HEK293 (cell line): ENCODE results near the gene FOXP4.

Experiments
- CTCF ChIA-PET: fragments of 350-600 bp; formaldehyde crosslinking; extraction: SDS; loops from one replicate; lab custom pipeline; 2021; ENCODE audit warnings: antibody characterized with exemption; lab: Yijun Ruan, JAX
- POLR2A ChIA-PET: fragments of 300-600 bp; formaldehyde crosslinking; extraction: SDS; loops from one replicate; lab custom pipeline; 2020; ENCODE audit warnings: antibody characterized with exemption, inconsistent platforms; lab: Yijun Ruan, JAX
- H3K27ac ChIP-seq: fragments of 200-500 bp; sonication (Bioruptor generic); 2 replicates; pipeline ENCODE4 v1.5.1; 2014; ENCODE audit warnings: low read depth, low read length, control low read depth, inconsistent platforms; ENCODE audit errors: extremely low read depth
- H3K36me3 ChIP-seq, 2 experiments: fragments of 200-500 bp in 1 of 2; sonication (Bioruptor generic) in 1 of 2; 1 replicate in 1 of 2; 2 replicates in 1 of 2; pipeline ENCODE4 v1.5.1; 2014 to 2017; ENCODE audit warnings: inconsistent platforms in 2 of 2, low read length in 2 of 2; ENCODE audit not compliant: control insufficient read depth in 2 of 2, insufficient read depth in 1 of 2
- H3K4me1 ChIP-seq: fragments of 200-500 bp; sonication (Bioruptor generic); 2 replicates; pipeline ENCODE4 v1.5.1; 2014; ENCODE audit warnings: mild to moderate bottlenecking, low read length, inconsistent platforms; ENCODE audit not compliant: control insufficient read depth, insufficient read depth
- H3K4me3 ChIP-seq: 2 replicates; pipeline ENCODE4 v1.5.1; 2011; ENCODE audit warnings: low read depth, mild to moderate bottlenecking, control low read depth, low read length, moderate library complexity
- H3K9me3 ChIP-seq: fragments of 200-500 bp; sonication (Bioruptor generic); 2 replicates; pipeline ENCODE4 v1.5.1; 2014; ENCODE audit warnings: low read depth, low read length, inconsistent platforms; ENCODE audit not compliant: control insufficient read depth, insufficient read depth
- EGR2 ChIP-seq: fragments of 450-650 bp; formaldehyde crosslinking; IDR thresholded peaks from 2 replicates; pipeline ENCODE4 v1.5.1; 2016; ENCODE audit warnings: low read depth, missing biosample characterization, missing genetic modification characterization
- HOXA7 ChIP-seq: sonication (generic); formaldehyde crosslinking; IDR thresholded peaks from 2 replicates; pipeline ENCODE4 v1.8.1; 2022; ENCODE audit warnings: missing genetic modification reagents, borderline replicate concordance
- ZNF23 ChIP-seq: fragments of 450-650 bp; formaldehyde crosslinking; IDR thresholded peaks from 2 replicates; pipeline ENCODE4 v1.5.1; 2016; ENCODE audit warnings: missing biosample characterization, missing genetic modification characterization, borderline replicate concordance
- ZNF677 ChIP-seq: fragments of 450-650 bp; IDR thresholded peaks from 2 replicates; pipeline ENCODE4 v1.5.0; 2018; ENCODE audit warnings: missing biosample characterization, mild to moderate bottlenecking, missing genetic modification characterization, moderate library complexity
- ZNF707 ChIP-seq: fragments of 450-650 bp; formaldehyde crosslinking; IDR thresholded peaks from 2 replicates; pipeline ENCODE4 v1.5.1; 2016; ENCODE audit warnings: missing biosample characterization, missing genetic modification characterization
- ZNF792 ChIP-seq: fragments of 450-650 bp; formaldehyde crosslinking; IDR thresholded peaks from 2 replicates; pipeline ENCODE4 v1.5.1; 2016; ENCODE audit warnings: missing biosample characterization, missing genetic modification characterization
- TF ChIP-seq, protein P1 (sequence below): fragments of 450-650 bp; formaldehyde crosslinking; IDR thresholded peaks from 2 replicates; pipeline ENCODE4 v1.5.1; 2016; ENCODE audit warnings: missing biosample characterization, missing genetic modification characterization
- TF ChIP-seq, protein P2 (sequence below): fragments of 450-650 bp; formaldehyde crosslinking; IDR thresholded peaks from 2 replicates; pipeline ENCODE4 v1.5.1; 2016; ENCODE audit warnings: missing biosample characterization, missing genetic modification characterization
- TF ChIP-seq, protein P3 (sequence below): fragments of 450-650 bp; formaldehyde crosslinking; IDR thresholded peaks from 2 replicates; pipeline ENCODE4 v1.5.1; 2016; ENCODE audit warnings: missing biosample characterization, missing genetic modification characterization
- TF ChIP-seq, protein P4 (sequence below): fragments of 450-650 bp; formaldehyde crosslinking; IDR thresholded peaks from 2 replicates; pipeline ENCODE4 v1.5.1; 2016; ENCODE audit warnings: missing biosample characterization, missing genetic modification characterization
- TF ChIP-seq, protein P5 (sequence below): fragments of 450-650 bp; formaldehyde crosslinking; IDR thresholded peaks from 2 replicates; pipeline ENCODE4 v1.5.1; 2016; ENCODE audit warnings: missing biosample characterization, missing genetic modification characterization
- TF ChIP-seq, protein P6 (sequence below): IDR thresholded peaks from 2 replicates; pipeline ENCODE4 v1.6.1; 2011; ENCODE audit warnings: mild to moderate bottlenecking, low read depth, low read length, borderline replicate concordance

The FOXP4 gene

DNA sequence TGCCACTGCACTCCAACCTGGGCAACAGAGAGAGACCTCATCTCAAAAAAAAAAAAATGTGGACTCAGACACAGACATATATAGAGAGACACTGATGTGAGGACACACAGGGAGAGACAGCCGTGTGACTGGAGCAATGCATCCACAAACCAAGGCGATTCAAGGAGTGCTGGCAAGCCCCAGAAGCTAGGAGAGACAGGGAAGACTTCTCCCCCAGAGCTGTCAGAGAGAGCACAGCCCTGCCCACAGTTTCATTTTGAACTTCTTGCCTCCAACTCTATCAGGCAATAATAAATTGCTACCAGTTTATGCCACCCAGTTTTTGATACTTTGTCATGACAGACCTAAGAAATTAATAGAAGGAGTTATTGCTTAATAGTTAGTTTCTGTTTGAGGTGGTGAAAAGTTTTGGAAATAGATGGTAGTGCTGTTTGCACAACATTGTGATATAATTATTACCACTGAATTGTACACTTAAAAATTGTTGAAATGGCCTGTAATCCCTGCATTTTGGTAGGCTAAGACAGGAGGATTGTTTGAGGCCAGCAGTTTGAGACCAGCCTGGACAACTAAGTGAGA is 87.0 kb downstream of the FOXP4 start:
- H3K27ac ChIP-seq = no peak overlapping the region
- H3K4me1 ChIP-seq = no peaks in the 10 kb centered on the region; the same call in 1 of the 2 replicates
- POLR2A ChIA-PET = no interaction called here
- CTCF ChIA-PET = interaction anchor here (0.7 to 2.4 kb wide), 6 partner anchors 8 to 265 kb away, joined by 3 to 11 read pairs (median 3); no protein-coding TSS in a partner anchor
- no peaks in the 10 kb centered on the region for H3K36me3 ChIP-seq
- TF ChIP-seq, protein P1, sequence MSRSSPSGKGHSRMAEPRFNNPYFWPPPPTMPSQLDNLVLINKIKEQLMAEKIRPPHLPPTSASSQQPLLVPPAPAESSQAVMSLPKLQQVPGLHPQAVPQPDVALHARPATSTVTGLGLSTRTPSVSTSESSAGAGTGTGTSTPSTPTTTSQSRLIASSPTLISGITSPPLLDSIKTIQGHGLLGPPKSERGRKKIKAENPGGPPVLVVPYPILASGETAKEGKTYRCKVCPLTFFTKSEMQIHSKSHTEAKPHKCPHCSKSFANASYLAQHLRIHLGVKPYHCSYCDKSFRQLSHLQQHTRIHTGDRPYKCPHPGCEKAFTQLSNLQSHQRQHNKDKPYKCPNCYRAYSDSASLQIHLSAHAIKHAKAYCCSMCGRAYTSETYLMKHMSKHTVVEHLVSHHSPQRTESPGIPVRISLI (tag by site-specific recombination) = no peak
- TF ChIP-seq EGR2 (tag by site-specific recombination) (no peak), ZNF677 (tag by site-specific recombination) (no peak), ZNF707 (tag by site-specific recombination) (no peak), ZNF23 (tag by site-specific recombination) (no peak), HOXA7 (CRISPR knock-in tag) (no peak), ZNF792 (tag by site-specific recombination) (no peak)
- TF ChIP-seq, protein P2, sequence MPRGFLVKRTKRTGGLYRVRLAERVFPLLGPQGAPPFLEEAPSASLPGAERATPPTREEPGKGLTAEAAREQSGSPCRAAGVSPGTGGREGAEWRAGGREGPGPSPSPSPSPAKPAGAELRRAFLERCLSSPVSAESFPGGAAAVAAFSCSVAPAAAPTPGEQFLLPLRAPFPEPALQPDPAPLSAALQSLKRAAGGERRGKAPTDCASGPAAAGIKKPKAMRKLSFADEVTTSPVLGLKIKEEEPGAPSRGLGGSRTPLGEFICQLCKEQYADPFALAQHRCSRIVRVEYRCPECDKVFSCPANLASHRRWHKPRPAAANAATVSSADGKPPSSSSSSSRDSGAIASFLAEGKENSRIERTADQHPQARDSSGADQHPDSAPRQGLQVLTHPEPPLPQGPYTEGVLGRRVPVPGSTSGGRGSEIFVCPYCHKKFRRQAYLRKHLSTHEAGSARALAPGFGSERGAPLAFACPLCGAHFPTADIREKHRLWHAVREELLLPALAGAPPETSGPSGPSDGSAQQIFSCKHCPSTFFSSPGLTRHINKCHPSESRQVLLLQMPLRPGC (tag by site-specific recombination) = no peak
- TF ChIP-seq, protein P3, sequence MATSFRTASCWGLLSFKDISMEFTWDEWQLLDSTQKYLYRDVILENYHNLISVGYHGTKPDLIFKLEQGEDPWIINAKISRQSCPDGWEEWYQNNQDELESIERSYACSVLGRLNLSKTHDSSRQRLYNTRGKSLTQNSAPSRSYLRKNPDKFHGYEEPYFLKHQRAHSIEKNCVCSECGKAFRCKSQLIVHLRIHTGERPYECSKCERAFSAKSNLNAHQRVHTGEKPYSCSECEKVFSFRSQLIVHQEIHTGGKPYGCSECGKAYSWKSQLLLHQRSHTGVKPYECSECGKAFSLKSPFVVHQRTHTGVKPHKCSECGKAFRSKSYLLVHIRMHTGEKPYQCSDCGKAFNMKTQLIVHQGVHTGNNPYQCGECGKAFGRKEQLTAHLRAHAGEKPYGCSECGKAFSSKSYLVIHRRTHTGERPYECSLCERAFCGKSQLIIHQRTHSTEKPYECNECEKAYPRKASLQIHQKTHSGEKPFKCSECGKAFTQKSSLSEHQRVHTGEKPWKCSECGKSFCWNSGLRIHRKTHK (tag by site-specific recombination) = no peak
- TF ChIP-seq, protein P4, sequence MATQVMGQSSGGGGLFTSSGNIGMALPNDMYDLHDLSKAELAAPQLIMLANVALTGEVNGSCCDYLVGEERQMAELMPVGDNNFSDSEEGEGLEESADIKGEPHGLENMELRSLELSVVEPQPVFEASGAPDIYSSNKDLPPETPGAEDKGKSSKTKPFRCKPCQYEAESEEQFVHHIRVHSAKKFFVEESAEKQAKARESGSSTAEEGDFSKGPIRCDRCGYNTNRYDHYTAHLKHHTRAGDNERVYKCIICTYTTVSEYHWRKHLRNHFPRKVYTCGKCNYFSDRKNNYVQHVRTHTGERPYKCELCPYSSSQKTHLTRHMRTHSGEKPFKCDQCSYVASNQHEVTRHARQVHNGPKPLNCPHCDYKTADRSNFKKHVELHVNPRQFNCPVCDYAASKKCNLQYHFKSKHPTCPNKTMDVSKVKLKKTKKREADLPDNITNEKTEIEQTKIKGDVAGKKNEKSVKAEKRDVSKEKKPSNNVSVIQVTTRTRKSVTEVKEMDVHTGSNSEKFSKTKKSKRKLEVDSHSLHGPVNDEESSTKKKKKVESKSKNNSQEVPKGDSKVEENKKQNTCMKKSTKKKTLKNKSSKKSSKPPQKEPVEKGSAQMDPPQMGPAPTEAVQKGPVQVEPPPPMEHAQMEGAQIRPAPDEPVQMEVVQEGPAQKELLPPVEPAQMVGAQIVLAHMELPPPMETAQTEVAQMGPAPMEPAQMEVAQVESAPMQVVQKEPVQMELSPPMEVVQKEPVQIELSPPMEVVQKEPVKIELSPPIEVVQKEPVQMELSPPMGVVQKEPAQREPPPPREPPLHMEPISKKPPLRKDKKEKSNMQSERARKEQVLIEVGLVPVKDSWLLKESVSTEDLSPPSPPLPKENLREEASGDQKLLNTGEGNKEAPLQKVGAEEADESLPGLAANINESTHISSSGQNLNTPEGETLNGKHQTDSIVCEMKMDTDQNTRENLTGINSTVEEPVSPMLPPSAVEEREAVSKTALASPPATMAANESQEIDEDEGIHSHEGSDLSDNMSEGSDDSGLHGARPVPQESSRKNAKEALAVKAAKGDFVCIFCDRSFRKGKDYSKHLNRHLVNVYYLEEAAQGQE = no peak
- TF ChIP-seq, protein P5, sequence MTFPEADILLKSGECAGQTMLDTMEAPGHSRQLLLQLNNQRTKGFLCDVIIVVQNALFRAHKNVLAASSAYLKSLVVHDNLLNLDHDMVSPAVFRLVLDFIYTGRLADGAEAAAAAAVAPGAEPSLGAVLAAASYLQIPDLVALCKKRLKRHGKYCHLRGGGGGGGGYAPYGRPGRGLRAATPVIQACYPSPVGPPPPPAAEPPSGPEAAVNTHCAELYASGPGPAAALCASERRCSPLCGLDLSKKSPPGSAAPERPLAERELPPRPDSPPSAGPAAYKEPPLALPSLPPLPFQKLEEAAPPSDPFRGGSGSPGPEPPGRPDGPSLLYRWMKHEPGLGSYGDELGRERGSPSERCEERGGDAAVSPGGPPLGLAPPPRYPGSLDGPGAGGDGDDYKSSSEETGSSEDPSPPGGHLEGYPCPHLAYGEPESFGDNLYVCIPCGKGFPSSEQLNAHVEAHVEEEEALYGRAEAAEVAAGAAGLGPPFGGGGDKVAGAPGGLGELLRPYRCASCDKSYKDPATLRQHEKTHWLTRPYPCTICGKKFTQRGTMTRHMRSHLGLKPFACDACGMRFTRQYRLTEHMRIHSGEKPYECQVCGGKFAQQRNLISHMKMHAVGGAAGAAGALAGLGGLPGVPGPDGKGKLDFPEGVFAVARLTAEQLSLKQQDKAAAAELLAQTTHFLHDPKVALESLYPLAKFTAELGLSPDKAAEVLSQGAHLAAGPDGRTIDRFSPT (tag by site-specific recombination) = no peak
- TF ChIP-seq, protein P6, sequence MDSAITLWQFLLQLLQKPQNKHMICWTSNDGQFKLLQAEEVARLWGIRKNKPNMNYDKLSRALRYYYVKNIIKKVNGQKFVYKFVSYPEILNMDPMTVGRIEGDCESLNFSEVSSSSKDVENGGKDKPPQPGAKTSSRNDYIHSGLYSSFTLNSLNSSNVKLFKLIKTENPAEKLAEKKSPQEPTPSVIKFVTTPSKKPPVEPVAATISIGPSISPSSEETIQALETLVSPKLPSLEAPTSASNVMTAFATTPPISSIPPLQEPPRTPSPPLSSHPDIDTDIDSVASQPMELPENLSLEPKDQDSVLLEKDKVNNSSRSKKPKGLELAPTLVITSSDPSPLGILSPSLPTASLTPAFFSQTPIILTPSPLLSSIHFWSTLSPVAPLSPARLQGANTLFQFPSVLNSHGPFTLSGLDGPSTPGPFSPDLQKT = no peak
- no peaks in the 10 kb centered on the region for H3K9me3 ChIP-seq
- no peak overlapping the region for H3K4me3 ChIP-seq
